Skin of body (tissue), 2 donors: Measurements from ENCODE around the gene TMEM151A. TPM values are rescaled to one million over a fixed set of nuclear protein-coding genes. Genes with fewer than 3 reads are reported as not detected.
A peak's percentile ranks its signal among the peaks of the same experiment; 100 is the strongest.

Source experiments
- DNase-seq: peaks from one replicate; lab custom pipeline; 2025; lab: John Stamatoyannopoulos, UW
- total RNA-seq: library from RNA; depleted of rRNA; stranded (reverse); fragments of >200 nt; gene quantifications from one replicate; pipeline ENCODE4 v1.2.3, GENCODE V29; 2014

TMEM151A gene
- total RNA-seq, 1 donor from 2014 or later: not detected

- DNase-seq: no peak
Observed at GRCh38 chr11:66283461-66284105, 8.1 kb upstream of the TMEM151A start.

DNA sequence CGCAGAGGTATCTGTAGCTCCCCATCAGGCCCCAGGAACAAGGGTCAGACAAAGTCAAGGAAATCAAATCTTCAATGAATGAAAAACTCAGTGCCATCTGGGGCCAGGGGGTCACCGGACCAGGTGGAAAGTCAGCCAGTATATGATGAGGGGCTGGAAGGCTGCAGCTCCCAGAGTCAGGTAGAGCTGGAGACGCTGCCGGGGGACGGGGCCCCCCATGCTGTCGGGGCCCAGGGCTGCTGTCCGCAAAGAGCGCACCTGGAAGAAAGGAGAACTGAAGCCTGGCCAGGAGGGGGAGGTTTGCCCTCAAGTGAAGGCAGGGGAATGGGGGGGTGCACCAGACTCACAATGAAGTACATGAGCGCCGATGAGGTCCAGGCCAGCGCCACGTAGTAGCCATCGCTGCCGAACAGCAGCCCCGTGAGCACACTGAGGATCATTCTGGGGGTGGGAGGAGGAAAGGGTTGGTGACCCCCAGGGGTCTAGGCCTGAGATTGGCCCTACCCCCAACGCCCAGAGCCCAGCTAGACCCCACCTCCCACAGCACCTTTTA is 7.1 kb upstream of the TMEM151A start:
- no peak for DNase-seq

GRCh38 chr11:66285250-66285947 is 6.3 kb upstream of the TMEM151A start:
- DNase-seq: no peak

- DNase-seq: no peak
Observed at GRCh38 chr11:66286699-66287098, 5.0 kb upstream of the TMEM151A start.

DNA sequence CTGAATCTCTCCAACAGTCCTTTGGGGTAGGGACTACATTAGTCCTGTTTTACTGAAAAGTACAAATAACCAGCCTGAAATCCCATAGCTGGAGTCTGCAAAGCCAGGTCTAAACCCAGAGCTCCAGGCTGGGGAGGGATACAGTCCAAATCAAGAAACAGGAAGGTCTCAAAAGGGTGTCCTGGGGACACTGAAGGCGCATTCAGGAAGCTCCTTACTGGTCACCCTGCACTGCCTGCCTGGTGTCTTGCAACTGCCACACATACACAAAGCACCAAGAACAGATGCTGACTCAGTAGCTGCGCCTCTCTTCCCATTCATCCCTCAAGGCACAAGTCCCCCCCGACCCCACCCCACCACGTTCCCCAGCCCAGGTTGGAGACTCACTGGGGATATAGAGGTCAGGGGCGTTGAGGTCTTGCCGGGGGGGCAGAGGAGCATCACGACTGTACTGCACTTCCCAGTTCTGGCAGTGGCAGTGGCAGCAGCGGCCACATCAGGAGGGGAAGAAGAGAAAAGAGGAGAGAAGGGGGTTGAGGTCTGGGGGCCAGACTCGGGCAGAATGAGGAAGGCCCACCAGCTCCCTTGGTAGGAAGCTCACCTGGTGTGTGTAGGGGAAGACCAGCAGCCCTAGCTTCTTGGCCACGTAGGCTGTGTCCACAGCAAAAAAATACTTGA is 4.3 kb upstream of the TMEM151A start:
- no peak for DNase-seq

DNA sequence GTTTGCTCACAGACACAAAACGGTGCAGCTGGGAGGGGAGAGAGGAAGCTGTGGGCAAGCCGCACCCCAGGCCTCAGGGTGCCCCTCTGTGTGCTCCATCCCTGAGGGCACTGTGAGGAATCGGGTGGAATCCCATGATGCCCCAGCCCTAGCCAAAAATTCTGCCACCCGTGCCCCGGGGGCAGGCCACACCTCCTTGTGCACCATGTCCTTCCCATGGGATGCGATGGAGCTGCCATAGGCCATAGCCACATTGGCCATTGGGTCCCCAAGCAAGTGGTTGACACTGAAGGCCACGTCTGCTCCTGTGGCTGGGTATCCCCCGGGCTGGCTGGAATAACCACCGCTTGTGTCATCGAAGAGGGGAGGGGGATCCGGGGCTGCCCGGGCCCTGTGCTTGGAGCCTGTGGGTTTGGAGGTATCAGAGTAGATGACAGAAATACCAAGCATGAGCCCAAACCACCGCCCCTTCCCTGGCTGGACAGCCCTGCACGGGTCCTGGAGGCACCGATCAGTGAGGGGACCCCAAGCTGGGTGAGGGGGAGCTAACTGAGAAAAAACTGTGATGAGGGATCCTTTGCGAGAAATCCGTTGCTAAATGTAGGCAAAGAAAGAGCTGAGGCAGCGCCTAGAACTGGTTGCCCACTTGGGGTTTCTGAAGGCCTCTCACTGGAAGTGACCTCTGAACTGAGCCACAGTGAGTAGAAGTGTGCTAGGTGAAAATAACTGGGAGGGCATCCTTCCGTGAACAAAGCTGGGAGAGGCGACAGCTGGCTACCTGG is 3.6 kb upstream of the TMEM151A start:
- DNase-seq: no peak

DNA sequence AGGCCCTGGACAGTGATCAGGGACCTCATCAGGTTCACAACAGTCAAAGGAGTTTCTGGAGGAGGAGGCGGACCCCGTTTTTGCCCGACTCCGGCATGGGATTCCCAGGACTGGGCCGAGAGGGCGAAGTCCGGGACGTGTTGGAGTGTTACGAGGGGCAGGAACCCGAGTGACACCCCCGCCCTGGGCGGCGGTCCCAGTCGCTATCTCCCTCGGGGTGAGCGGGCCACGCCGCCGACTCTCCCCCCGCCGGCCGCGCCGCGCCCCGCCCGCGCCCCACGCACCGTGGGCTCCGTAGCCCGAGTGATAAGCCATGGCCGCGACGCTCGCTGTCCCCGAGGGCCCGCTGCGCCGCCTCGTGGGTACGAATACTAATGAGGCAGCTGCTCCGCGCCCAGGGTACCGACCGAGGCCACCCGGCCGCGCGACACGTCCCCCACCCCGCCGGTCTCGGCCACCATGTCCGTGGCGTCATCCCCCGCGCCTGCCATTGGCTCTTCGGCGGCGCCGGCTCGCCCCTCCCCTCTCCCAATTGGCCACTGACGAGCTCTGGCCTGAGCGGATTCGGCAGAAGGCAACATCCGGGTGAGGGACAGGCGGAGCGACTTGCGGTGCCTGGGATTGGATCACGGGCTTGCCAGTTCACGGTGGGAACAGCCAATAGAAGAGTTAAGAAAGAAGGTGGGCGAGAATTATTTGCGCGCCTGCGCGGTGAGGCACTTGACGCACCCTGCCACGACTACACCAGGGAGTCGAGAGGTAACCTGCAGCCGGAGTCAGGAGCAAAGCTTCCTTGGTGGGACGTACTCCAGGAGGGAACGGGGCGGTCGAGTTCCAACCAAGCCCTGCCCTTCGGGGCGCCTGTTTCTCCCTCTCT is 2.8 kb upstream of the TMEM151A start, which contains the start of gene YIF1A:
Gene YIF1A, minus strand, starts transcription at position 473 of the 877 bp plus-strand sequence. Its CDS starts 158 bp downstream, at position 315.
- DNase-seq: peak; percentile 99

- peak; percentile 84 for DNase-seq
Observed at GRCh38 chr11:66289548-66290329, 2.0 kb upstream of the TMEM151A start.

DNA sequence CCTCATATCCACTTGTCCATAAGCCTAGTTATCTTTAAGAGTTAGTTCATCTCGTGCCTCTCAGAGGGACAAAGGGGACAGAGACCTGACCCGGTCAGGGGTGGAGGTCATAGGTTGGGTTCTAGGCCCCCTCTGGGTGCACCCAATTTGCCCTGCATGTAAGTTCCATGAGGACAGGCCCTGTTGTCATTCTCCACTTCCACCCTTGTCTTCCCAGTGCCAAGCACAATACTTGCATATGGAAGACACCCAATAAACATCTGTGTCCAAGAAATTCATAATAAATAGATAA is 1.4 kb upstream of the TMEM151A start:
- DNase-seq: no peak

DNA sequence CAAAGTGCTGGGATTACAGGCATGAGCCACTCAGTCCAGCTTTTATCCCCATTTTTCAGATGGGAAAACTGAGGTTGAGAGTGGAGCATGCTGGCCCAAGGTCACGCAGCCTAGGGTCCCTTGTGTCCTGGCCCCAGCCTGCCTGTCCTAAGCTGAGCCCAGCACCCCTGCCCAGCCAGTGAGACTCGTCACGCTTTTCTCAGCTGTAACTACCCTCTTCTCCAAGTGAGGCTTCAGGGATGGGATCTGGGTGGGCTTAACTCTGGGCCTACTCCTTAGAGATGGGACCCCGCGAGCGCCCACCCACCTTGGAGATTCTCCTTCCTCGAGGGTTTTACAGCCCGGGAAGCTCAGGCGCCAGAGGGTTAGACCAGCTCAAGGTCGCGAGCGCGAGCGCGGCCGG is 390 bp upstream of the TMEM151A start:
- no peak for DNase-seq

GRCh38 chr11:66292543-66293332 is 1.0 kb downstream of the TMEM151A start:
- no peak for DNase-seq

GRCh38 chr11:66293352-66293751 is 1.7 kb downstream of the TMEM151A start:
- no peak for DNase-seq

GRCh38 chr11:66293777-66294625 is 2.3 kb downstream of the TMEM151A start:
- DNase-seq: no peak

DNA sequence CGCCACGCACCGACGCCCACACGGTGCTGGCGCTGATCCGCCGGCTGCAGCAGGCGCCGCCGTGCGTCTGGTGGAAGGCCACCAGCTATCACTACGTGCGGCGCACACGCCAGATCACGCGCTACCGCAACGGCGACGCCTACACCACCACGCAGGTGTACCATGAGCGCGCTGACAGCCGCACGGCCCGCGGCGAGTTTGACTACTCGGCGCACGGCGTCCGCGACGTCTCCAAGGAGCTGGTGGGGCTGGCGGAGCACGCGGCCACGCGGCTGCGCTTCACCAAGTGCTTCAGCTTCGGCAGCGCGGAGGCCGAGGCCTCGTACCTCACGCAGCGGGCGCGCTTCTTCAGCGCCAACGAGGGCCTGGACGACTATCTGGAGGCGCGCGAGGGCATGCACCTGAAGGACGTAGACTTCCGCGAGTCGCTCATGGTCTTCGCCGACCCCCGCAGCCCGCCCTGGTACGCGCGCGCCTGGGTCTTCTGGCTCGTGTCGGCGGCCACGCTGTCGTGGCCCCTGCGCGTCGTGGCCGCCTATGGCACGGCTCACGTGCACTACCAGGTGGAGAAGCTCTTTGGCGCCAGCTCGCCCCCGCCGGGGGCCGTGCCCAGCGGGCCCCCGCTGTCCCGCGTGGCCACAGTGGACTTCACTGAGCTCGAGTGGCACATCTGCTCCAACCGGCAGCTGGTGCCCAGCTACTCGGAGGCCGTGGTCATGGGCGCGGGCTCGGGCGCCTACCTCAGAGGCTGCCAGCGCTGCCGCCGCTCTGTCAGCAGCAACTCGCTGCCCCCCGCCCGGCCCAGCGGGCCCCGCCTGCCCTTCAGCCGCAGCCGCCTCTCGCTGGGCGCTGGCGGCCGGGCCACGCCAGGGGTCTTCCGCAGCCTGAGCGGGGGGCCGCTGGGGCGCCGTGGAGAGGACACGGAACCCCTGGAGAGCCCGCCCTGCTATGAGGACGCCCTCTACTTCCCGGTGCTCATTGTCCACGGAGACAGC is 3.2 kb downstream of the TMEM151A start:
- no peak for DNase-seq

GRCh38 chr11:66297610-66298009 is 5.9 kb downstream of the TMEM151A start:
- no peak for DNase-seq

GRCh38 chr11:66299186-66299585 is 7.5 kb downstream of the TMEM151A start:
- no peak for DNase-seq

DNA sequence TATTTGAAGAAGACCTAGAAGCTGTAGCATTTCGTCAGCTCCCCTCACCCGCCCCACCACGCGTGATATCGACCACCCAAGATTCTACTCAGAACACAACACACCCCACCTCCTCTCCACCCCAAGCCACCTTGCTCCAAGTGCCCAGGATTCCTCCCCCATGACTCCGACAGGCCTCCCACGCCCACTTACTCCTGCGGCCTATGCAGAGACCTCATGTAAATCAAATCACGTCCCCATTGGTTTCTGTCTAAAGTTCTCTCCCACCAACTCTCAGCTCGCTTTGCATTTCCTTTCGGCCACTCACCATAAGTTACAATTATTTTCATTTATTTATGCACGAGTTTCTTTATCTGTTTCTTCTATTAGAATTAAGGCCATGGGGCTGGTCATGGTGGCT is 11.0 kb downstream of the TMEM151A start:
- no peak for DNase-seq
